Right atrium auricular region (tissue), 2 donors: ENCODE data around the gene GLRX2. TPM values are rescaled to one million over a fixed set of nuclear protein-coding genes. Genes with fewer than 3 reads are reported as not detected.

Experiments
- DNase-seq: peaks from one replicate; pipeline ENCODE4 v3.0.0-alpha.2; 2019; ENCODE audit warnings: low spot score
- H3K27ac ChIP-seq, 2 donors: fragments of 200-600 bp; sonication (generic); 1 replicate in 1 of 2; 2 replicates in 1 of 2; pipeline ENCODE4 v1.5.1; 2016 to 2019
- H3K27me3 ChIP-seq, 2 donors: fragments of 200-600 bp; sonication (generic); one replicate each; pipeline versions ENCODE4 v1.5.1 to v1.6.0; 2017 to 2019
- H3K36me3 ChIP-seq: fragments of 200-600 bp; sonication (generic); one replicate; pipeline ENCODE4 v1.5.1; 2016
- H3K4me1 ChIP-seq, 2 donors: fragments of 200-600 bp; sonication (generic); one replicate each; pipeline versions ENCODE4 v1.5.1 to v1.6.0; 2017 to 2019
- H3K4me3 ChIP-seq, 2 donors: fragments of 200-600 bp; sonication (generic); 1 replicate in 1 of 2; 2 replicates in 1 of 2; pipeline ENCODE4 v1.5.1; 2017 to 2019; ENCODE audit warnings: mild to moderate bottlenecking in 1 of 2, moderate library complexity in 1 of 2
- H3K9me3 ChIP-seq, 2 donors: fragments of 200-600 bp; sonication (generic); one replicate each; pipeline ENCODE4 v1.5.1; 2019
- total RNA-seq, 2 donors: library from RNA; depleted of rRNA; stranded (reverse); fragments of >200 nt; gene quantifications; one replicate each; pipeline ENCODE4 v1.1.0, GENCODE V29; 2016
- TF ChIP-seq, protein P1 (sequence below), 2 donors: fragments of 200-600 bp; sonication (generic); IDR thresholded peaks; one replicate each; pipeline ENCODE4 v1.5.1; 2019; ENCODE audit warnings: antibody characterized with exemption in 2 of 2

The GLRX2 gene
- total RNA-seq, 2 donors from 2014 or later, result 6.8 to 12.1 TPM

DNA sequence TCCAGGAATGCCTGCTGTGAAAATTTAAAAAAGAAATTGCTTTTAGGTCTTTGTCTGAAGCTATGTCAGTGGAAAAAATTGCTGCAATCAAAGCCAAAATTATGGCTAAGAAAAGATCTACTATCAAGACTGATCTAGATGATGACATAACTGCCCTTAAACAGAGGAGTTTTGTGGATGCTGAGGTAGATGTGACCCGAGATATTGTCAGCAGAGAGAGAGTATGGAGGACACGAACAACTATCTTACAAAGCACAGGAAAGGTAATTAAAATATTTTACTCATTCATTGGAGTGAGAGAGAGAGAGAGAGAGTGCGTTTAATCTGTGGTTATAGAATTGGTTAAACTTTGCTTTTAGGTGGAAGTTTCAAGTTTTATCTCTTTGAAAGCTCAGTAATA, 36.6 kb upstream of the GLRX2 start:
- no peaks in the 10 kb centered on the region for H3K27me3 ChIP-seq
- H3K4me1 ChIP-seq, result peaks cover 0 to 5% of the 10 kb centered on the region in 2 donors
- no peaks in the 10 kb centered on the region for H3K9me3 ChIP-seq
- DNase-seq, result no peak
- no peak overlapping the region for H3K4me3 ChIP-seq
- no peak overlapping the region for H3K27ac ChIP-seq
- TF ChIP-seq, protein P1, sequence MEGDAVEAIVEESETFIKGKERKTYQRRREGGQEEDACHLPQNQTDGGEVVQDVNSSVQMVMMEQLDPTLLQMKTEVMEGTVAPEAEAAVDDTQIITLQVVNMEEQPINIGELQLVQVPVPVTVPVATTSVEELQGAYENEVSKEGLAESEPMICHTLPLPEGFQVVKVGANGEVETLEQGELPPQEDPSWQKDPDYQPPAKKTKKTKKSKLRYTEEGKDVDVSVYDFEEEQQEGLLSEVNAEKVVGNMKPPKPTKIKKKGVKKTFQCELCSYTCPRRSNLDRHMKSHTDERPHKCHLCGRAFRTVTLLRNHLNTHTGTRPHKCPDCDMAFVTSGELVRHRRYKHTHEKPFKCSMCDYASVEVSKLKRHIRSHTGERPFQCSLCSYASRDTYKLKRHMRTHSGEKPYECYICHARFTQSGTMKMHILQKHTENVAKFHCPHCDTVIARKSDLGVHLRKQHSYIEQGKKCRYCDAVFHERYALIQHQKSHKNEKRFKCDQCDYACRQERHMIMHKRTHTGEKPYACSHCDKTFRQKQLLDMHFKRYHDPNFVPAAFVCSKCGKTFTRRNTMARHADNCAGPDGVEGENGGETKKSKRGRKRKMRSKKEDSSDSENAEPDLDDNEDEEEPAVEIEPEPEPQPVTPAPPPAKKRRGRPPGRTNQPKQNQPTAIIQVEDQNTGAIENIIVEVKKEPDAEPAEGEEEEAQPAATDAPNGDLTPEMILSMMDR (IDR thresholded peaks at IDR 0.05), result no peak
- H3K36me3 ChIP-seq, result peaks cover 48% of the 10 kb centered on the region

DNA sequence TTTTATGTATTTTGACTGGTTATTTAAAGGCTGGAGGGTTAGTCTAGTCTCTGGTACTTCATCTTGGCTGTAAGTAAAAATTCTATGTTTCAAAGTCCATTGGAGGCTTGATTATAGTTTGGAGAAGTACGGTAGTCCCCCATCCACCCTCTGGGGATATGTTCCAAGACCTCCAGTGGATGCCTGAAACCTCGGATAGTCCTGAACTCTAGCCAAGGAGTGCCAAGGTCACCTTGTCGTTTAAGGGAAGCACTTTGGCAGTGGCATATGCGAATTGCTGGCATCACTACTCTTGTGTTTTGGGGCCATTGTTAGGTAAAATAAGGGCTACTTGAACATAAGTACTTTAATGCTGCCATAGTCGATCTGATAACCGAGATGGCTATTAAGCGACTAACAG, 35.0 kb upstream of the GLRX2 start:
- no peaks in the 10 kb centered on the region for H3K27me3 ChIP-seq
- H3K27ac ChIP-seq, result no peak overlapping the region
- peaks cover 58% of the 10 kb centered on the region for H3K36me3 ChIP-seq
- TF ChIP-seq, protein P1 (IDR thresholded peaks at IDR 0.05), result no peak
- DNase-seq, result no peak
- peaks cover 0 to 5% of the 10 kb centered on the region in 2 donors for H3K4me1 ChIP-seq
- no peaks in the 10 kb centered on the region for H3K9me3 ChIP-seq
- H3K4me3 ChIP-seq, result no peak overlapping the region

DNA sequence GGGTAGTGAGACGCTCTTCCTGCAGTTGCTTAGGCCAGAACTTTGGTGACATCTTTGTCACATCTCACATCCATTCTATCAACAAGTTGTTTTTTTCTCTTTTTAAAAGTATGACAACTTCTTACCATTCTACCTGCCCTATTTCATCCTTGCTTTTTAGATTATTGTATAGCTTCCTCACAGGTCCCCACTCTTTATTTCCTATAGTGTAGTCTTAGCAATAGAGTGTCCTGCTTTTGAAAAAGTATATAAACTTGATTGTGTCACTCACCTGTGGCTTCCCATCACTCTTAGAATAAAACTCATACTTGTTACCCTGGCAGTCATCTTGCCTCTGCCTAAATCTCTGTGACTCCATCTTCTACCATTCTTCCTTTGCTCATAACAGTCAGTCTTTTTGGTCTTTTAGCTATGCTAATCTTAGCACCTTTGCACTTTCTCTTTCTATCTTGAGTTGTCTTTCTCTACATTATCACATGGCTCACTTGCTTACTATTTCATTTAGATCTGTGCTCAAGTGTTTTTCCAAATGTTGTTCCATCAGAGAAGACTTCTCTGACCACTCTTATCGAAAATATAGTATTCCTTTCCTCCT, 26.1 kb upstream of the GLRX2 start:
- Histone ChIP-seq H3K9me3 (no peaks in the 10 kb centered on the region), H3K27ac (no peak overlapping the region), H3K27me3 (no peaks in the 10 kb centered on the region), H3K36me3 (peaks cover 45% of the 10 kb centered on the region), H3K4me1 (no peaks in the 10 kb centered on the region), H3K4me3 (no peak overlapping the region)
- TF ChIP-seq, protein P1 (IDR thresholded peaks at IDR 0.05), result no peak
- DNase-seq, result no peak

DNA sequence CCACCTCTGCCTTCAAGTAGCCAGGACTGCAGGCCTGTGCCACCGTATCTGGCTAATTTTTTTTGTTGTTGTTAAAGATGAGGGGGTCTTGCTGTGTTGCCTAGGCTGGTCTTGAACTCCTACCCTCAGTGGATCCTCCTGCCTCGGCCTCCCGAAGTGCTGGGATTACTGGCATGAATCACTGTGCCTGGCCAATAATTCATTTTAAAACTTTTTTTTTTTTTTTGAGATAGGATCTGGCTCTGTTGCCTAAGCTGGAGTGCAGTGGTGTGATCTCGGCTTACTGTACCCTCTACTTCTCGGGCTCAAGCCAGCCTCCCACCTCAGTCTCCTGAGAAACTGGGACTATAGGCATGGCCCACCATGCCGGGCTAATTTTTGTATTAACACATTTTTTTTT, 20.2 kb upstream of the GLRX2 start:
- no peak for DNase-seq
- Histone ChIP-seq H3K36me3 (peaks cover 19% of the 10 kb centered on the region), H3K27ac (no peak overlapping the region), H3K27me3 (no peaks in the 10 kb centered on the region), H3K4me3 (no peak overlapping the region), H3K9me3 (no peaks in the 10 kb centered on the region), H3K4me1 (peaks cover 0 to 25% of the 10 kb centered on the region in 2 donors)
- TF ChIP-seq, protein P1 (IDR thresholded peaks at IDR 0.05), result no peak

DNA sequence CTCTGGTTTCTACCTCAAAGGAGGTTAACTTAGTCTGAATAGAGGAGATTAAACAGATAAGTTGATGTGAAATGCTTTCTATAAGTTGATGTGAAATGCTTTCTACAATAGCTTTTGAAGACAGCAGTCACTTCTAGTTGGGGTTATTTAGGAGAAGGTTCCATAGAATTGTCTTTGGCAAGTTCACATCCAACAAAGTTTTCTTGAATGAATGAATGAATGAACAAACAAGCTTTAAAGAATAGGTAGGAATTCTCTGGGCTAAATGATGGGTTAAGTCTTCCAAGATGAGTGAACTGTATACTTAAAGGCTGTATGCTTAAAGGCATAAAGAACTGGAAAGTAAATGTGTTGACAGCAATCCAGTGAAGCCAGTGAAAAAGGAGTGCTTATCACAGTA, 18.5 kb upstream of the GLRX2 start:
- Histone ChIP-seq H3K4me1 (peaks cover 0 to 25% of the 10 kb centered on the region in 2 donors), H3K27ac (no peak overlapping the region), H3K9me3 (no peaks in the 10 kb centered on the region), H3K4me3 (no peak overlapping the region), H3K27me3 (no peaks in the 10 kb centered on the region), H3K36me3 (peaks cover 12% of the 10 kb centered on the region)
- no peak for DNase-seq
- TF ChIP-seq, protein P1 (IDR thresholded peaks at IDR 0.05), result no peak
